ENCODE measurements around the gene TMEM231. TPM values are rescaled to one million over a fixed set of nuclear protein-coding genes. Genes with fewer than 3 reads are reported as not detected.
"Not testable (repeated sequence)": the region's sequence is repeated elsewhere in the genome, so short reads cannot be mapped to it uniquely, and the experiment has no call there.

TMEM231 gene
- total RNA-seq, 1 donor = 12.1 TPM

- peak overlapping the region; percentile 72 for H3K4me3 ChIP-seq (ENCODE audit: low read depth, low read length)
- DNase-seq (ENCODE audit: low read depth) = no peak
- TF ChIP-seq, protein P1, sequence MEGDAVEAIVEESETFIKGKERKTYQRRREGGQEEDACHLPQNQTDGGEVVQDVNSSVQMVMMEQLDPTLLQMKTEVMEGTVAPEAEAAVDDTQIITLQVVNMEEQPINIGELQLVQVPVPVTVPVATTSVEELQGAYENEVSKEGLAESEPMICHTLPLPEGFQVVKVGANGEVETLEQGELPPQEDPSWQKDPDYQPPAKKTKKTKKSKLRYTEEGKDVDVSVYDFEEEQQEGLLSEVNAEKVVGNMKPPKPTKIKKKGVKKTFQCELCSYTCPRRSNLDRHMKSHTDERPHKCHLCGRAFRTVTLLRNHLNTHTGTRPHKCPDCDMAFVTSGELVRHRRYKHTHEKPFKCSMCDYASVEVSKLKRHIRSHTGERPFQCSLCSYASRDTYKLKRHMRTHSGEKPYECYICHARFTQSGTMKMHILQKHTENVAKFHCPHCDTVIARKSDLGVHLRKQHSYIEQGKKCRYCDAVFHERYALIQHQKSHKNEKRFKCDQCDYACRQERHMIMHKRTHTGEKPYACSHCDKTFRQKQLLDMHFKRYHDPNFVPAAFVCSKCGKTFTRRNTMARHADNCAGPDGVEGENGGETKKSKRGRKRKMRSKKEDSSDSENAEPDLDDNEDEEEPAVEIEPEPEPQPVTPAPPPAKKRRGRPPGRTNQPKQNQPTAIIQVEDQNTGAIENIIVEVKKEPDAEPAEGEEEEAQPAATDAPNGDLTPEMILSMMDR (IDR thresholded peaks at IDR 0.05; ENCODE audit: insufficient read depth, low read depth, low read length) = no peak
Observed at GRCh38 chr16:75556431-75556950, 439 bp upstream of the TMEM231 start.

DNA sequence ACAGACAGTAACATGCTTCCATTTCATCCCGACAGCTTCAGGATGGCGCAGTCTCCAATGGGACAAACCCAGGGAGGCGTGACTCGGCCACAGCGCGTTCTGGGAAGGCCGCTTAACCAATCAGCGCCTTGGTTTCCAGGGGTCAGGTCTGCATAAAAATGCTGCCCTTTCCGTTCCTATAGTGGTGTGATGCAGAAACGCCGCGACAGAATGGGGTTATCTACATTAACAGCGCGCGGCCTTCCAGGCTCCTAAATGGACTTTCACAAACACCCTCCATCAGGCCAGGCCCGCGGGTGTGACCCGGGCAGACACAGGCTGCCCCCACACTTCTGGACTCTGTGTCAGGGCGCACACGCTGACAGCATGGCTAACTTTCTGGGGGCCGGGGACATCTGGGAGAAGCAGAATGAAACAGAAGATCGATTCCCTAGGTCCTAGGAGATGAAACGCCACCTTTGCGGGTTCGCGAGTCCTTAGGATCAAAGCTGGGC is 792 bp downstream of the TMEM231 start:
- TF ChIP-seq, protein P1 (IDR thresholded peaks at IDR 0.05; ENCODE audit: insufficient read depth, low read depth, low read length) = no peak
- H3K4me3 ChIP-seq (ENCODE audit: low read depth, low read length) = peak overlapping the region; percentile 72
- peak; percentile 92 for DNase-seq (ENCODE audit: low read depth)

GRCh38 chr16:75552951-75553350 is 3.1 kb downstream of the TMEM231 start:
- no peak overlapping the region for H3K4me3 ChIP-seq (ENCODE audit: low read depth, low read length)
- no peak for DNase-seq (ENCODE audit: low read depth)
- TF ChIP-seq, protein P1 (IDR thresholded peaks at IDR 0.05; ENCODE audit: insufficient read depth, low read depth, low read length) = no peak

- no peak for DNase-seq (ENCODE audit: low read depth)
- H3K4me3 ChIP-seq (ENCODE audit: low read depth, low read length) = no peak overlapping the region
- TF ChIP-seq, protein P1 (IDR thresholded peaks at IDR 0.05; ENCODE audit: insufficient read depth, low read depth, low read length) = peak; percentile 49
Observed at GRCh38 chr16:75550211-75550662, 5.8 kb downstream of the TMEM231 start.

DNA sequence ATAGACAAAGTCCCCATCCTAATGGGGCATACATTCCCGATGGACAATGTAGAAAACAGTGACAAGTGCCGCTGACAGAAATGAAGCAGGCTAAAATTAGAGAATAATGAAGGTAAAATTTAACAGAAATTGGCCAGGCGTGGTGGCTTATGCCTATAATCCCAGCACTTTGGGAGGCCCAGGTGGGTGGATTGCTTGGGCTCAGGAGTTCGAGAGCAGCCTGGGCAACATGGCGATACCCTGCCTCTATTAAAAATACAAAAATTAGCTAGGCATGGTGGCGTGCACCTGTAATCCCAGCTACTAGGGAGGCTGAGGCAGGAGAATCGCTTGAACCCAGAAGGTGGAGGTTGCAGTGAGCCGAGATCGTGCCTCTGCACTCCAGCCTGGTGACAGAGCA is 7.6 kb downstream of the TMEM231 start:
- H3K4me3 ChIP-seq (ENCODE audit: low read depth, low read length); DNase-seq (ENCODE audit: low read depth): not testable (repeated sequence)

GRCh38 chr16:75546293-75546692 is 9.8 kb downstream of the TMEM231 start:
- peak; percentile 28 for DNase-seq (ENCODE audit: low read depth)
- TF ChIP-seq, protein P1 (IDR thresholded peaks at IDR 0.05; ENCODE audit: insufficient read depth, low read depth, low read length) = no peak

GRCh38 chr16:75545879-75546278 is 10.2 kb downstream of the TMEM231 start:
- DNase-seq (ENCODE audit: low read depth); H3K4me3 ChIP-seq (ENCODE audit: low read depth, low read length): not testable (repeated sequence)

More at GRCh38 chr16:75546293-75546692, 9.8 kb downstream of the TMEM231 start:
- no peak overlapping the region for H3K4me3 ChIP-seq (ENCODE audit: low read depth, low read length)

- not testable (repeated sequence) for DNase-seq (ENCODE audit: low read depth); H3K4me3 ChIP-seq (ENCODE audit: low read depth, low read length)
Observed at GRCh38 chr16:75542462-75542861, 13.6 kb downstream of the TMEM231 start.
